ACC112 (cell line): Measurements from ENCODE around the gene PDLIM1.
A peak's percentile ranks its signal among the peaks of the same experiment; 100 is the strongest.
"Not testable (repeated sequence)": the region's sequence is repeated elsewhere in the genome, so short reads cannot be mapped to it uniquely, and the experiment has no call there.

Experiments used
- H2AFZ ChIP-seq: fragments of 200-600 bp; sonication (generic); one replicate; pipeline ENCODE4 v1.6.0; 2017; ENCODE audit warnings: antibody characterized with exemption, low read length; ENCODE audit not compliant: unreplicated experiment
- H3K27ac ChIP-seq: fragments of 200-600 bp; sonication (generic); 2 replicates; pipeline ENCODE4 v1.5.1; 2014; ENCODE audit warnings: low read depth, mild to moderate bottlenecking, antibody characterized with exemption, low read length, moderate library complexity
- H3K27me3 ChIP-seq: fragments of 200-600 bp; sonication (generic); 2 replicates; pipeline ENCODE4 v1.6.1; 2014; ENCODE audit warnings: mild to moderate bottlenecking, antibody characterized with exemption, low read length, moderate library complexity, mixed read lengths; ENCODE audit not compliant: insufficient read depth
- H3K36me3 ChIP-seq: fragments of 200-600 bp; sonication (generic); 2 replicates; pipeline ENCODE4 v1.6.1; 2016; ENCODE audit warnings: mild to moderate bottlenecking, antibody characterized with exemption, low read length, moderate library complexity, mixed read lengths; ENCODE audit not compliant: insufficient read depth
- H3K4me1 ChIP-seq: fragments of 200-600 bp; sonication (generic); one replicate; pipeline ENCODE4 v1.6.1; 2016; ENCODE audit warnings: low read length, mixed read lengths; ENCODE audit not compliant: insufficient read depth, unreplicated experiment, control insufficient read depth
- H3K4me3 ChIP-seq: fragments of 200-600 bp; sonication (generic); 2 replicates; pipeline ENCODE4 v1.5.1; 2014; ENCODE audit warnings: mild to moderate bottlenecking, low read depth, low read length
- H3K79me2 ChIP-seq: fragments of 200-600 bp; sonication (generic); one replicate; pipeline ENCODE4 v1.6.0; 2016; ENCODE audit warnings: low read length; ENCODE audit not compliant: control insufficient read depth, unreplicated experiment, insufficient read depth

The PDLIM1 gene

GRCh38 chr10:95228934-95229723 is 61.7 kb downstream of the PDLIM1 start:
- Histone ChIP-seq H3K27ac (peak overlapping the region; percentile 95), H3K36me3 (peaks cover 24% of the 10 kb centered on the region; the same call in 1 of the 2 replicates), H3K4me3 (peak overlapping the region; percentile 32; the same call in 1 of the 2 replicates), H2AFZ (peak overlapping the region; percentile 35), H3K4me1 (peaks cover 20% of the 10 kb centered on the region)
- not testable (repeated sequence) for H3K27me3 ChIP-seq, H3K79me2 ChIP-seq

- Histone ChIP-seq H3K27me3 (no peaks in the 10 kb centered on the region), H2AFZ (no peak overlapping the region), H3K4me3 (no peak overlapping the region), H3K4me1 (peaks cover 26% of the 10 kb centered on the region), H3K79me2 (no peaks in the 10 kb centered on the region), H3K27ac (no peak overlapping the region), H3K36me3 (0 out of 2 replicates have a peak, but pooled peaks cover 2% of the 10 kb centered on the region)
Measured at GRCh38 chr10:95225136-95225535, 65.7 kb downstream of the PDLIM1 start.

- Histone ChIP-seq H3K4me1 (peaks cover 18% of the 10 kb centered on the region), H2AFZ (no peak overlapping the region), H3K4me3 (no peak overlapping the region), H3K36me3 (no peaks in the 10 kb centered on the region), H3K27ac (no peak overlapping the region), H3K27me3 (no peaks in the 10 kb centered on the region), H3K79me2 (no peaks in the 10 kb centered on the region)
Measured at GRCh38 chr10:95221124-95221523, 69.7 kb downstream of the PDLIM1 start.

- no peak overlapping the region for H3K4me3 ChIP-seq
- H2AFZ ChIP-seq = no peak overlapping the region
- H3K27ac ChIP-seq = no peak overlapping the region
- no peaks in the 10 kb centered on the region for H3K27me3 ChIP-seq
- peaks cover 18% of the 10 kb centered on the region for H3K4me1 ChIP-seq
- H3K36me3 ChIP-seq = no peaks in the 10 kb centered on the region
- H3K79me2 ChIP-seq = no peaks in the 10 kb centered on the region
Measured at GRCh38 chr10:95220539-95220938, 70.3 kb downstream of the PDLIM1 start.

DNA sequence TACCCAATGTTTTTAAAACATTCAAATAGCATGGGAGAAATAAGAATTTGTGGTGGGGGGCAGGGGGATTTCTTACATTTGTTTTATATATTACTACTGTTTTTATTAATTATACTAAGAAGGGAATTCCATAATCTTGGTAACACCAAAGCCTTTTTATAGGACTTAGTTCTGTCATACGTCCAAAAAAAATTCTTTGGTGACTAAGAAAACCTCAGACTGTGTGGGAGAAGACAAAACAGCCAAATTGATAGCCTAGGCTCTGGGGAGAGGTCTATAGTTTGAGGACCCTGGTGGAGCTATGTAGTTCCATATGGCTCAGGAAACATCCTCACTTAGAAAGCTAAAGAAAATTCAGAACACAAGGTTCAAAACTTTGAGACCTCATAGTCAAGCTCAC is 73.3 kb downstream of the PDLIM1 start:
- Histone ChIP-seq H3K4me1 (peaks cover 18% of the 10 kb centered on the region), H3K27me3 (no peaks in the 10 kb centered on the region), H3K4me3 (no peak overlapping the region), H3K27ac (no peak overlapping the region), H3K79me2 (no peaks in the 10 kb centered on the region), H3K36me3 (no peaks in the 10 kb centered on the region), H2AFZ (no peak overlapping the region)

DNA sequence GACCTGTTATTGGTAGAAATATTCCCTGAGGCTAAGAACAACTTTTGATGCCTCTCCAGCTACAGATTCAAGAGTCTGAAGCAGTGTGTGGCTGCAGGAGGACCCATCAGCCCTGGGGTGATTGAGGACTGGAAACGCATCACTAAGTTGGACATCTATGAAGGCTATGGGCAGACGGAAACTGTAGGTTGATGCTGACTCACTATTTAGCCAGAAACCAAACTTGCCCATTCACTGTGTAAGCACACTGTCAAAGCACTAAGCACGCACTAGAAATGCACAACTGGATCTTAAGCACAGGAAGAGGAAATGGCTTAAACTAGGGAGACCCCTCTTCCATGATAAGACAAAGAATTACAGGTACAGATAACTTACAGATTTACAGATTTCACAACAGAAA is 76.0 kb downstream of the PDLIM1 start:
- Histone ChIP-seq H3K4me1 (peaks cover 18% of the 10 kb centered on the region), H3K27ac (no peak overlapping the region), H2AFZ (no peak overlapping the region), H3K4me3 (no peak overlapping the region), H3K36me3 (no peaks in the 10 kb centered on the region), H3K27me3 (no peaks in the 10 kb centered on the region), H3K79me2 (no peaks in the 10 kb centered on the region)

- Histone ChIP-seq H3K79me2 (no peaks in the 10 kb centered on the region), H3K36me3 (no peaks in the 10 kb centered on the region), H2AFZ (no peak overlapping the region), H3K27me3 (no peaks in the 10 kb centered on the region), H3K4me1 (peaks cover 18% of the 10 kb centered on the region), H3K4me3 (no peak overlapping the region), H3K27ac (no peak overlapping the region)
Measured at GRCh38 chr10:95214369-95214768, 76.4 kb downstream of the PDLIM1 start.

GRCh38 chr10:95211606-95212279 is 79.1 kb downstream of the PDLIM1 start:
- H3K4me1 ChIP-seq = peaks cover 8% of the 10 kb centered on the region
- H3K36me3 ChIP-seq = no peaks in the 10 kb centered on the region
- H3K4me3 ChIP-seq = no peak overlapping the region
- H3K27ac ChIP-seq = no peak overlapping the region
- no peaks in the 10 kb centered on the region for H3K27me3 ChIP-seq
- no peaks in the 10 kb centered on the region for H3K79me2 ChIP-seq
- no peak overlapping the region for H2AFZ ChIP-seq

- Histone ChIP-seq H3K79me2 (no peaks in the 10 kb centered on the region), H3K27ac (no peak overlapping the region), H3K4me3 (no peak overlapping the region), H3K4me1 (peaks cover 8% of the 10 kb centered on the region), H3K27me3 (no peaks in the 10 kb centered on the region), H2AFZ (no peak overlapping the region), H3K36me3 (no peaks in the 10 kb centered on the region)
Measured at GRCh38 chr10:95209509-95210127, 81.2 kb downstream of the PDLIM1 start.

DNA sequence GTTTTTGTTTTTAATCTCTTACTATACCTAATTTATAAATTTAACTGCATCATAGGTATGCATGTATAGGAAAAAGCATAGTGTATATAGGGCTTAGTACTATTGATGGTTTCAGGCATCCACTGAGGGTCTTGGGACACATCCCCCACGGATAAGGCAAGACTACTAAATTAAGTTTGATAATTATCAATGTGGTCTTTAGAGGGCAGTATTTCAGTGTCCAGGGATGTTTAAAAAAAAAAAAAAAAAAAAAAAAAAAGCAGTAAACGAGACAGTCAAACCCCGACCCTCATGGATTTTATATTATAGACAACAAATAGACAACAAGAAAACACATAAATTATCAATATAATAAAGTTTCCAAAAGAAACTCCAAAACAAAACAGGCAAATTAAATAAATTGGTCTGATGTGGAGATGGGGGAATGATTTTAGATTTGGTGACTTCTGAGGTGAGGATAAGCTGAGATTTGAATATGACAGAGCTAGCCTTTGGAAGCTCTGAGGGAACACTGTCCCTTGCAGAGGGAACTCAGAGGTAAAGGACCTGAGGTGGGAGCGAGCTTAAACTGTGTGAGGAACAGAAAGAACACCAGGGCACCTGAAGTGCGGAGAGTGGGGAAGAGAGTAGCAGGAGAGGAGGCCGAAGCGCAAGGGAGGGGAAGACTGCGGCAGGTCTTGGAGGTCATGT is 82.0 kb downstream of the PDLIM1 start:
- Histone ChIP-seq H2AFZ (peak overlapping the region; percentile 27), H3K27ac (no peak overlapping the region), H3K4me3 (no peak overlapping the region), H3K27me3 (no peaks in the 10 kb centered on the region), H3K4me1 (peaks cover 8% of the 10 kb centered on the region), H3K36me3 (no peaks in the 10 kb centered on the region), H3K79me2 (no peaks in the 10 kb centered on the region)
